ENCODE results near the gene BORCS5.
"Not testable (repeated sequence)": the region's sequence is repeated elsewhere in the genome, so short reads cannot be mapped to it uniquely, and the experiment has no call there.

Gene BORCS5

GRCh38 chr12:12467264-12467663 is 110.4 kb downstream of the BORCS5 start:
- DNase-seq, result no peak

- no peak for DNase-seq
Measured at GRCh38 chr12:12467688-12468261, 110.9 kb downstream of the BORCS5 start.

- DNase-seq, result no peak
Measured at GRCh38 chr12:12468575-12468974, 111.7 kb downstream of the BORCS5 start.

GRCh38 chr12:12469386-12469785 is 112.5 kb downstream of the BORCS5 start:
- DNase-seq, result no peak

- DNase-seq, result no peak
Measured at GRCh38 chr12:12470751-12471306, 114.0 kb downstream of the BORCS5 start.

- DNase-seq, result not testable (repeated sequence)
Measured at GRCh38 chr12:12471982-12472961, 115.4 kb downstream of the BORCS5 start.

GRCh38 chr12:12473223-12473622 is 116.3 kb downstream of the BORCS5 start:
- DNase-seq, result no peak

GRCh38 chr12:12474471-12474928 is 117.6 kb downstream of the BORCS5 start:
- DNase-seq, result no peak

GRCh38 chr12:12474931-12475795 is 118.3 kb downstream of the BORCS5 start:
- DNase-seq, result no peak

- no peak for DNase-seq
Measured at GRCh38 chr12:12476857-12477531, 120.1 kb downstream of the BORCS5 start.

- DNase-seq, result no peak
Measured at GRCh38 chr12:12477532-12477890, 120.6 kb downstream of the BORCS5 start.

- DNase-seq, result no peak
Measured at GRCh38 chr12:12480074-12480473, 123.2 kb downstream of the BORCS5 start.

GRCh38 chr12:12481631-12482030 is 124.8 kb downstream of the BORCS5 start:
- DNase-seq, result no peak

- no peak for DNase-seq
Measured at GRCh38 chr12:12482150-12482761, 125.4 kb downstream of the BORCS5 start.

- DNase-seq, result no peak
Measured at GRCh38 chr12:12482959-12483358, 126.1 kb downstream of the BORCS5 start.

GRCh38 chr12:12483438-12483837 is 126.6 kb downstream of the BORCS5 start:
- DNase-seq, result no peak

GRCh38 chr12:12486661-12487240 is 129.9 kb downstream of the BORCS5 start:
- no peak for DNase-seq

GRCh38 chr12:12487490-12487889 is 130.6 kb downstream of the BORCS5 start:
- DNase-seq, result no peak

- no peak for DNase-seq
Measured at GRCh38 chr12:12488296-12488695, 131.4 kb downstream of the BORCS5 start.

GRCh38 chr12:12488823-12489550 is 132.1 kb downstream of the BORCS5 start:
- no peak for DNase-seq

GRCh38 chr12:12491606-12492005 is 134.7 kb downstream of the BORCS5 start:
- DNase-seq, result no peak
